HepG2 (cell line): ENCODE measurements around the gene PTMA. TPM values are rescaled to one million over a fixed set of nuclear protein-coding genes. Genes with fewer than 3 reads are reported as not detected.

ENCODE experiments used
- GLI4 ChIP-seq: sonication (generic); formaldehyde crosslinking; IDR thresholded peaks from 2 replicates; pipeline ENCODE4 v1.5.1; 2020; ENCODE audit warnings: missing genetic modification reagents, mild to moderate bottlenecking, moderate library complexity, borderline replicate concordance
- JUN ChIP-seq: sonication (generic); formaldehyde crosslinking; IDR thresholded peaks from 2 replicates; pipeline ENCODE4 v1.4.0; 2020; ENCODE audit warnings: mild to moderate bottlenecking, missing genetic modification reagents
- KDM5B ChIP-seq: sonication (generic); formaldehyde crosslinking; IDR thresholded peaks from 2 replicates; pipeline ENCODE4 v1.4.0; 2020; ENCODE audit warnings: missing genetic modification reagents, mild to moderate bottlenecking, borderline replicate concordance
- KLF12 ChIP-seq: sonication (generic); formaldehyde crosslinking; IDR thresholded peaks from 2 replicates; pipeline ENCODE4 v1.4.0; 2020; ENCODE audit warnings: missing genetic modification reagents, borderline replicate concordance
- KLF15 ChIP-seq: sonication (generic); formaldehyde crosslinking; IDR thresholded peaks from 2 replicates; pipeline ENCODE4 v1.8.1; 2023; ENCODE audit warnings: borderline replicate concordance, mild to moderate bottlenecking, inconsistent platforms, missing genetic modification reagents, mixed read lengths
- KMT2A ChIP-seq: sonication (generic); formaldehyde crosslinking; IDR thresholded peaks from 2 replicates; pipeline ENCODE4 v1.4.0; 2020; ENCODE audit warnings: missing genetic modification reagents
- MED8 ChIP-seq: sonication (generic); formaldehyde crosslinking; IDR thresholded peaks from 2 replicates; pipeline ENCODE4 v1.8.1; 2023; ENCODE audit warnings: mild to moderate bottlenecking, missing genetic modification reagents; ENCODE audit not compliant: insufficient replicate concordance
- MIXL1 ChIP-seq: IDR thresholded peaks from 2 replicates; pipeline ENCODE4 v1.6.1; 2016
- NR2C2 ChIP-seq: sonication (generic); formaldehyde crosslinking; IDR thresholded peaks from 2 replicates; pipeline ENCODE4 v1.4.0; 2020; ENCODE audit warnings: missing genetic modification reagents, mild to moderate bottlenecking, moderate library complexity, borderline replicate concordance
- PAWR ChIP-seq: sonication (generic); formaldehyde crosslinking; IDR thresholded peaks from 2 replicates; pipeline ENCODE4 v1.4.0; 2020; ENCODE audit warnings: missing genetic modification reagents, mild to moderate bottlenecking, borderline replicate concordance
- RFX5 ChIP-seq: IDR thresholded peaks from 2 replicates; pipeline ENCODE4 v1.6.1; 2011; ENCODE audit warnings: low read depth, low read length, improper control_type of control experiment
- ZNF501 ChIP-seq: sonication (generic); formaldehyde crosslinking; IDR thresholded peaks from 2 replicates; pipeline ENCODE4 v1.5.1; 2020; ENCODE audit warnings: mild to moderate bottlenecking, moderate library complexity, missing genetic modification reagents
- ZNF660 ChIP-seq: sonication (generic); formaldehyde crosslinking; IDR thresholded peaks from 2 replicates; pipeline ENCODE4 v1.5.1; 2020; ENCODE audit warnings: mild to moderate bottlenecking, low read depth, missing genetic modification reagents, borderline replicate concordance
- ZNF883 ChIP-seq: sonication (generic); formaldehyde crosslinking; IDR thresholded peaks from 2 replicates; pipeline ENCODE4 v1.5.1; 2020; ENCODE audit warnings: mild to moderate bottlenecking, missing genetic modification reagents; ENCODE audit errors: not compliant biosample characterization
- ZSCAN9 ChIP-seq: IDR thresholded peaks from 2 replicates; pipeline ENCODE4 v1.6.1; 2016; ENCODE audit warnings: borderline replicate concordance
- polyA plus RNA-seq, 8 experiments: library from polyadenylated mRNA; depleted of rRNA in 3 of 8; stranded (reverse) in 7 of 8; unstranded in 1 of 8; fragments of >200 nt; fragmentation: Illumina TruSeq in 4 of 8; extraction: Trizol in 4 of 8; gene quantifications; 2 replicates each; pipeline versions ENCODE4 v1.2.1 to v1.2.3, GENCODE V29; 2011 to 2016; ENCODE audit warnings: low read depth in 4 of 8, missing spikeins in 1 of 8, mixed read lengths in 1 of 8; ENCODE audit not compliant: insufficient read depth in 1 of 8
- total RNA-seq, 5 experiments: library from RNA; depleted of rRNA; stranded (reverse); fragments of >200 nt; fragmentation: Illumina TruSeq; extraction: Trizol; gene quantifications; 2 replicates each; pipeline ENCODE4 v1.2.3, GENCODE V29; 2016; ENCODE audit warnings: low read depth in 1 of 5
- TF ChIP-seq, protein P1 (sequence below): sonication (generic); formaldehyde crosslinking; IDR thresholded peaks from 2 replicates; pipeline ENCODE4 v1.5.1; 2020; ENCODE audit warnings: missing genetic modification reagents, mild to moderate bottlenecking, borderline replicate concordance
- TF ChIP-seq, protein P2 (sequence below): IDR thresholded peaks from 2 replicates; pipeline ENCODE4 v1.6.1; 2016
- TF ChIP-seq, protein P3 (sequence below): IDR thresholded peaks from 2 replicates; pipeline ENCODE4 v1.6.1; 2012; ENCODE audit warnings: low read length, improper control_type of control experiment
- TF ChIP-seq, protein P4 (sequence below): sonication (generic); formaldehyde crosslinking; IDR thresholded peaks from 2 replicates; pipeline ENCODE4 v1.4.0; 2020; ENCODE audit warnings: missing genetic modification reagents
- TF ChIP-seq, protein P5 (sequence below): sonication (generic); formaldehyde crosslinking; IDR thresholded peaks from 2 replicates; pipeline ENCODE4 v1.4.0; 2020; ENCODE audit warnings: mild to moderate bottlenecking, missing genetic modification reagents

PTMA gene
- total and polyA plus RNA-seq, 2 of the 13 experiments (the other 11 are each of a cell fraction or from before 2014, with no cell fraction given) = 190 to 1,086 TPM

DNA sequence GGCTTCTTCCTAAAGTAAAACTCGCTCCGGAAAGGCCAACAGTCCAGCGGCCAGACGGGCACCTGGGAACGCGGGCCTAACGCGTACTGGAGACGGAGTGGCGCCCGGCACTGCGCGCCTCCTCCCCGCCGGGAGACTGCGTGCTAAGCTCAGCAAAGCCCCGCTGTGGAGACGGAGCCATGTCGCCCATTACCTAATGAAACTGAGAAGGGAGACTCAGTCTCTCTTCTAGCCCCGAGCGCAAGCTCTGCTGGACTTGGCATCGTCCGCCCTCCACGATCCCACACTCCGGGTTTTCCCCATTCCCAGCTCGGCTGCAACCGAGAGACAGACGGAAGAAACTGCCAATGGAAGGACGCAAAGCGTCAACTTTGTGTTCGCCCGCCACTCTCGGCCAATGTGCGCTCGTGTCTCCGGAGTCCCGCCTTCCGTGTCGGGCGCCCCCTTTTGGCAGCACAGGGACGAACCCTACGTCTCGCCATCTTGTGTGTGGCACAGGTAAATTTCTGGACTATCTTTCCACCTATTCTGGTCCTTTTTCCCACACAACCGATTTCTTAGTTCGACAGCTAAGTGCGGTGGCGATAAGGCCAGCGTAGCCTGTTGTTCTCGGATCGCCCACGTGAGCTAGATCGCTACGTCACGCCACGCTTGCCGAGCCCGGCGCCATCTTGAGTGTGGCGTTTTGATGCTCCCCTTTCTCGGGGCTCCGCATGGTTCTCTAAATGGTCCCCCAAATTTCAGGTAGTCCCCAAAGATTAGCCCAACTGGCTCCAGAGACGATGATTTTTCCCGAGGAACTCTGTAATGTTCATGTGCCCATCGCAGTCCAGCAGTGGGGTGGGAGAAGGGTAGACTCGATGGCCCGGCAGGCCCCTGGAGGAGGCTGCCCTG is 1.3 kb upstream of the PTMA start (continued):
- peak; percentile 54; the same call in 1 of the 2 replicates for TF ChIP-seq KMT2A (CRISPR knock-in tag)
- TF ChIP-seq, protein P1, sequence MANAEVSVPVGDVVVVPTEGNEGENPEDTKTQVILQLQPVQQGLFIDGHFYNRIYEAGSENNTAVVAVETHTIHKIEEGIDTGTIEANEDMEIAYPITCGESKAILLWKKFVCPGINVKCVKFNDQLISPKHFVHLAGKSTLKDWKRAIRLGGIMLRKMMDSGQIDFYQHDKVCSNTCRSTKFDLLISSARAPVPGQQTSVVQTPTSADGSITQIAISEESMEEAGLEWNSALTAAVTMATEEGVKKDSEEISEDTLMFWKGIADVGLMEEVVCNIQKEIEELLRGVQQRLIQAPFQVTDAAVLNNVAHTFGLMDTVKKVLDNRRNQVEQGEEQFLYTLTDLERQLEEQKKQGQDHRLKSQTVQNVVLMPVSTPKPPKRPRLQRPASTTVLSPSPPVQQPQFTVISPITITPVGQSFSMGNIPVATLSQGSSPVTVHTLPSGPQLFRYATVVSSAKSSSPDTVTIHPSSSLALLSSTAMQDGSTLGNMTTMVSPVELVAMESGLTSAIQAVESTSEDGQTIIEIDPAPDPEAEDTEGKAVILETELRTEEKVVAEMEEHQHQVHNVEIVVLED (CRISPR knock-in tag) = peak; percentile 78; the same call in 1 of the 2 replicates
- no peak; the same call in 1 of the 2 replicates for TF ChIP-seq KDM5B (CRISPR knock-in tag)
- peak; percentile 49; the same call in 1 of the 2 replicates for TF ChIP-seq KLF15
- no peak for TF ChIP-seq ZNF883
- TF ChIP-seq, protein P2, sequence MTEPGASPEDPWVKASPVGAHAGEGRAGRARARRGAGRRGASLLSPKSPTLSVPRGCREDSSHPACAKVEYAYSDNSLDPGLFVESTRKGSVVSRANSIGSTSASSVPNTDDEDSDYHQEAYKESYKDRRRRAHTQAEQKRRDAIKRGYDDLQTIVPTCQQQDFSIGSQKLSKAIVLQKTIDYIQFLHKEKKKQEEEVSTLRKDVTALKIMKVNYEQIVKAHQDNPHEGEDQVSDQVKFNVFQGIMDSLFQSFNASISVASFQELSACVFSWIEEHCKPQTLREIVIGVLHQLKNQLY (CRISPR knock-in tag) = peak; percentile 31; the same call in 1 of the 2 replicates
- TF ChIP-seq MED8 (CRISPR knock-in tag) = peak; percentile 45
- TF ChIP-seq PAWR = no peak
- TF ChIP-seq, protein P3, sequence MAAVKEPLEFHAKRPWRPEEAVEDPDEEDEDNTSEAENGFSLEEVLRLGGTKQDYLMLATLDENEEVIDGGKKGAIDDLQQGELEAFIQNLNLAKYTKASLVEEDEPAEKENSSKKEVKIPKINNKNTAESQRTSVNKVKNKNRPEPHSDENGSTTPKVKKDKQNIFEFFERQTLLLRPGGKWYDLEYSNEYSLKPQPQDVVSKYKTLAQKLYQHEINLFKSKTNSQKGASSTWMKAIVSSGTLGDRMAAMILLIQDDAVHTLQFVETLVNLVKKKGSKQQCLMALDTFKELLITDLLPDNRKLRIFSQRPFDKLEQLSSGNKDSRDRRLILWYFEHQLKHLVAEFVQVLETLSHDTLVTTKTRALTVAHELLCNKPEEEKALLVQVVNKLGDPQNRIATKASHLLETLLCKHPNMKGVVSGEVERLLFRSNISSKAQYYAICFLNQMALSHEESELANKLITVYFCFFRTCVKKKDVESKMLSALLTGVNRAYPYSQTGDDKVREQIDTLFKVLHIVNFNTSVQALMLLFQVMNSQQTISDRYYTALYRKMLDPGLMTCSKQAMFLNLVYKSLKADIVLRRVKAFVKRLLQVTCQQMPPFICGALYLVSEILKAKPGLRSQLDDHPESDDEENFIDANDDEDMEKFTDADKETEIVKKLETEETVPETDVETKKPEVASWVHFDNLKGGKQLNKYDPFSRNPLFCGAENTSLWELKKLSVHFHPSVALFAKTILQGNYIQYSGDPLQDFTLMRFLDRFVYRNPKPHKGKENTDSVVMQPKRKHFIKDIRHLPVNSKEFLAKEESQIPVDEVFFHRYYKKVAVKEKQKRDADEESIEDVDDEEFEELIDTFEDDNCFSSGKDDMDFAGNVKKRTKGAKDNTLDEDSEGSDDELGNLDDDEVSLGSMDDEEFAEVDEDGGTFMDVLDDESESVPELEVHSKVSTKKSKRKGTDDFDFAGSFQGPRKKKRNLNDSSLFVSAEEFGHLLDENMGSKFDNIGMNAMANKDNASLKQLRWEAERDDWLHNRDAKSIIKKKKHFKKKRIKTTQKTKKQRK = no peak
- 0 out of 2 replicates have a peak, but pooled peaks have one; percentile 34 for TF ChIP-seq RFX5
- TF ChIP-seq JUN (CRISPR knock-in tag) = no peak; the same call in 1 of the 2 replicates
- peak; percentile 55; the same call in 1 of the 2 replicates for TF ChIP-seq NR2C2
- TF ChIP-seq, protein P4, sequence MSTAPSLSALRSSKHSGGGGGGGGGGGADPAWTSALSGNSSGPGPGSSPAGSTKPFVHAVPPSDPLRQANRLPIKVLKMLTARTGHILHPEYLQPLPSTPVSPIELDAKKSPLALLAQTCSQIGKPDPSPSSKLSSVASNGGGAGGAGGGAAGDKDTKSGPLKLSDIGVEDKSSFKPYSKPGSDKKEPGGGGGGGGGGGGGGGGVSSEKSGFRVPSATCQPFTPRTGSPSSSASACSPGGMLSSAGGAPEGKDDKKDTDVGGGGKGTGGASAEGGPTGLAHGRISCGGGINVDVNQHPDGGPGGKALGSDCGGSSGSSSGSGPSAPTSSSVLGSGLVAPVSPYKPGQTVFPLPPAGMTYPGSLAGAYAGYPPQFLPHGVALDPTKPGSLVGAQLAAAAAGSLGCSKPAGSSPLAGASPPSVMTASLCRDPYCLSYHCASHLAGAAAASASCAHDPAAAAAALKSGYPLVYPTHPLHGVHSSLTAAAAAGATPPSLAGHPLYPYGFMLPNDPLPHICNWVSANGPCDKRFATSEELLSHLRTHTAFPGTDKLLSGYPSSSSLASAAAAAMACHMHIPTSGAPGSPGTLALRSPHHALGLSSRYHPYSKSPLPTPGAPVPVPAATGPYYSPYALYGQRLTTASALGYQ (CRISPR knock-in tag) = no peak
- no peak for TF ChIP-seq GLI4 (CRISPR knock-in tag)
- no peak for TF ChIP-seq ZNF660 (CRISPR knock-in tag)
- peak; percentile 58; the same call in 1 of the 2 replicates for TF ChIP-seq MIXL1 (CRISPR knock-in tag)
- peak; percentile 42; the same call in 1 of the 2 replicates for TF ChIP-seq KLF12
- TF ChIP-seq ZNF501 (CRISPR knock-in tag) = peak; percentile 98
- TF ChIP-seq, protein P5, sequence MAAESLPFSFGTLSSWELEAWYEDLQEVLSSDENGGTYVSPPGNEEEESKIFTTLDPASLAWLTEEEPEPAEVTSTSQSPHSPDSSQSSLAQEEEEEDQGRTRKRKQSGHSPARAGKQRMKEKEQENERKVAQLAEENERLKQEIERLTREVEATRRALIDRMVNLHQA (CRISPR knock-in tag) = no peak
- no peak; the same call in 1 of the 2 replicates for TF ChIP-seq ZSCAN9 (CRISPR knock-in tag)
